HG02938 (cell line): Measurements from ENCODE around the gene CYFIP1.
A peak's percentile ranks its signal among the peaks of the same experiment; 100 is the strongest.

Experiments
- ATAC-seq: cut with Tn5 transposase; IDR thresholded peaks from one replicate; pipeline ENCODE4 v1.9.1; 2021; ENCODE audit warnings: mild to moderate bottlenecking, moderate library complexity; ENCODE audit not compliant: unreplicated experiment

The CYFIP1 gene

DNA sequence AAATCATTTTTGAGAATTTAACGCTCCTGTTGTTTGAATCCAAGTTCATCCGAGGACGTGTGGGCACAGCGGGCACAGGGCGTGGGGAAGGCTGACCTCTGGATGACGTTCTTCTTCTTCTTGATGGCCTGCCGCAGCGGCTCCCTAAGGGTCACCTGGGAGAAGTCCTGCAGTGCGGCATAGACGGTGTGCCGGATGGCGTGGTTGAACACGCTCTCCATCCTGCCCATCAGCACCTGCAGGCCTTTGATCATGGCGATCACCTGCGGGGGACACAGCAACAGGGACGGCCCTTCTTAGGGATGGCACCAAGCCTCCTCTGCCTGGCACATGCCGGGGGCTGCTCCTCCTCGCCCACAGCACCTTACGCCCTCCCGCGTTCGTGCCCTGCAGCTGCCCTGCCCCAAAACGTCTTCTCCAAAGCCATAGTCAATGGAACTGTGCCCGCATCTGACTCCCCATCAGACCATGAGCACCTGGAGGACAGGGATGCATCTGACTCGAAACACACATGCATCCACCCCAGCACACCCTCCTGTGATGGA lies 61.5 kb downstream of the CYFIP1 start:
- no peak for ATAC-seq

DNA sequence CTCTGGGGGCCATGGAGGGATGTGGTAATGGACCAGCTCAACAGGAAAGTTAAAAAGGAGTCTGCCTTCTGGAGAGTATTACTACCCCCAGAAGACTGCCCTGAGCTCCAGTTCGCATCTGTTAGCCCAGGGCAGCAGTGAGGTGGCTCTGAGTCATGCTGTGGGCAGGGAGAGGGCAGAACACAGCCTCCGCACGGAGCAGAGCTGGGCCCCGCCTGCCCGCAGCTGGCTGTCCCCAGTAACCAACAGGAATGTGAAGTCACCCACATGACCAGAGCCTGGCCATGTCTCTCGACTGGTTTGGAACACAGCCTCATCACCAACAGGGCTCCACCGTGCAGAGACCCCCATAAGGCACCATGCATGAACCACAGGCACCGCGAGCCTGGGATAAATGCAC lies 62.1 kb downstream of the CYFIP1 start:
- no peak for ATAC-seq

DNA sequence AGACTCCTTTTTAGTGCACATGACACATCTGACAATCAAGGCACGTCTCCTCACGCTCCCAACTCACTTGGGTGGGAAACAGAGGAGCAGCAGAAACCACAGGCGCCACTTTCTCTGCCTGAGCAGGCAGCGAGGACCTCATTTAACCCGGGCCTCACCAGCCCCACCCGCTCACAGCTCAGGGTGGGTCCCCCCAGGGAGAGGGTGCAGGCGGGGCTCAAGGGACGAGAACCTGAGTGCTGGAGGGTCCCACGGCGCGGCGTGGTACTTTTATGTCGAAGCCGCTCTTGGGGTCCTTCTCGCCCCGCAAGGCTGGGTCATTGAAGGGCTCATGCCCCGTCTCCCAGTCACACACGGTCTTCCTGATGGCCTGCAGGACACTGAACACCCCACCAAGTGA lies 62.6 kb downstream of the CYFIP1 start:
- no peak for ATAC-seq

DNA sequence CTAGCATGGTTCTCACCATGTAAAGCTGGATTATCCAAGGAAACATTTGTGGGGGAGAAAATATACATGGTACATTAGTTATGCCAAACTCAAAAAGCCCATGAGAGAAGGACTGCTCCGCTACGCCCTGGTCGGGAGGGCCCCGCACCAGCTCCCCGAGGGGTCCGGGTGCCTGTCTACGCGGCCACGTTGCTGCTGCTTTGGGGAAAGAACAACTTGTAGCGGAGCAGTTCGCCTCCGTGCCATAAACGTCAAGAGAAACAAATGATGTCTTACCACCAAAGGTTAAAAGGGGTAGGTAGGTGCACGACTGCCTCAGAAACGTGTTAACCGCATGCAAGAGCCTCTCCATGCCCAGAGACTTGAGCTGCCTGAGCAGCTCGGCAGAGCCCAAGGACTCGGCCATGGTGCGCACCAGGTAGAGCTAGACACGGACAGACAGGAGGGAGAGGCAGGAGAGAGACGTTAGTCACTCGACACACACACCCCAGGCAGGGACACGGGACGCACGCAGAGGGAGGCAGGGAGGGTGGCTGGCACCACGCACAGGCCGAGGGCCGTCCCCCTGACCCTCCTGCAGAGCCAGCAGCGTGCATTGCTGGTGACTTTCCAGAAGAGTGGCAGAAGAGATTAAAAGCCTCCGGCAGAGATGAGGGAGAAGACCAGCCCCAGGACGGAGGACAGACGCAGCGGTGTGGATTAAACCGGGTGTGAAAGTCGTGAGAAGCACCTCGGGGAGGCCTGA lies 63.4 kb downstream of the CYFIP1 start:
- no peak for ATAC-seq

DNA sequence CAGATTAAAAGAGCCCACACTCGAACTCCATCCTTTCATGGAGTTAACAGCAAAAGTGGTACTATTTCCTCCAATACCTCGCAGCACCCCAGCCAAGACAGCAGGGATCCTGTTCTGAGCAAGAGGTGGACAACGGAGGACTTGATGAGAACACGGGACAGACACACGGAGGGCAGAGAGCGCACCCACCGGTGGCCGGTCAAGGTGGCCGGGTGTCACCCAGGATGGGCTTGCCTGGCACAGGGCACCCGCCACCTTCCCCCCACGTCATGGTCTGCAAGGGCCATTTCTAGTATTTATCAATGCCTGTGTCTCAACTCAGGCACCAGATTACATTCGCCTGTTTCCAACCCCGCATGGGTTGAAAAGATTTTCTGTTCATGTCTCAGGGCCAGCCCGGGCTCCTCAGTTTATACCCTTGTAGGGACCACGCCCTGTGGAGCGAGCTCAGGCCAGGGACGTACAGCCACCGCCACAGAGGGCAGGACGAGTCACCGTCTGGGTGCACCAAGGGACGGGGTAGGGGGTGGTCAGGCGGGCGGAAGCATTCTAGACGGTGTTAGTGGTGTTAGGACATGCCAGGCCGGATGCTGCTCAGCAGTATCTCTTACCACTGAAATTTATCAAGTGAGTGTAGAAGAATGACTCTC lies 64.2 kb downstream of the CYFIP1 start:
- ATAC-seq: no peak

DNA sequence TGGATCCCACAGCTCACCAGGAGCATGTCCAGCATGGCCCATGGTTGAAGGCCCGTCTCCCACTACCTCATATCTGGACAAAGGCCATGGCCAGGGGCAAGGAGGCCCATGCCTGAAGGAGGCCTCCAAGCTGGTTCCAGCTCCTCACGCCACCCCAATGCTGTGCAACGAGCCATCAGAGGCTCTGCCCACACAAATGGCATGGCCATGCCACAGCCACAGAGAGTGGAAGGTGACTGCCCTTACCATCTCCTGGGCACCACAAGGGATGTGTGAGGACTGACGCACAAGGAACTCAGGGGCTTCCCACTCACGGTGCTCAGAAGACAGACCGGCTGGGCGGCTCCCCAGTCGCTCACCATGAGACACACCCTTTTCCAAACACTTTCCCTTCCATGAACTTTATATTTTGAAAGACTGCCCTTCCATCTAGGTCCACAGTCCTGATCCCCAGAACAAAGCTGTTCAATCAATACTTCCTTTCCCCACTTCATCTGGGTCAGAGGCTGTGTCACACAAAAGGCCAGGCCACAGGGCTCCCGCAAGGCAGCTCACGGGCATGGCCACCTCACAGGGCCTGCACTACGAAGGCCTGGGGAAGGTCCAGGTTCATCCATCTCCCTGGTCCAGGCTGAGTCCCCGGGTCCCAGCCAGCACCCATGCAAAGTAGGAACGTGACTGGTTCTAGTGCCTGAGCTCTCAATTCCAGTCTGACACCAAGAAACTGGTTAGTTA lies 66.4 kb downstream of the CYFIP1 start:
- ATAC-seq: no peak

DNA sequence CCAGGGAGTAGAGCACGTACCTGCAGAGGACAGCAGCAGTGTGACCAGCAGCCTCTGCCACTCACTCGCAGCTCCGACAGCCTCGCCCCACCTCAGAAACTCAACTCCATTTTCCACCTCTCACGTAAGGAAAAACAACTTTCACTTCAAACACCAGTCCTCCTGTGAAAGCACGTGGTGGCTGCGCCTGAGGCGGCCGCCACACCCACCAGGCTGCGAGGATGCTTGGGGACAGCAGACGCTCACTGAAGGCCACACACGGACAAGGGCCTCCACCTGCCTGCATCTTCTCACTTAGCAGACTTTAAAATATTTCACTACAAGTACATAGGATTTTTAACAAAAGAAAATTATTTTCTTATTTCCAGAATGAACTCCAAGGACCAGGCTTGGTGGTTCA lies 67.9 kb downstream of the CYFIP1 start:
- ATAC-seq: no peak

DNA sequence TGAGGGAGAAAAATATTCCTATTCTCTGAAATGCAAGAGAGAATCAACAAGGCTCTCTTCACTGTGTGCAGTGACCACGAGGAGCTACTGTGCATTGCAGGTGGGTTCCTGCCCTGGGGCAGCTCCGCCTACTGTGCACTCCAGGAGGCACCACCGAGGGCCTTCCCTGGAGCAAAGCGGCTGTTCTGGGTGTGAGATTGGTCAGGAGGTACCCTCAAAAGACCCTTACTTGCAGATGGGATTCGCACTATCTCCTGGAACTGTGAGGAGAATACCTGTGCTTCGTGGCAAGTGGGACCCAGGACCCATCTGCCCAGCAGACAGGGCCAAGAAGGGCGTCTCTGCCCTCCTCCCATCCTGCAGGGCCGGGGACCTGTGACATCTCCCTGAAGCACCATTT lies 68.9 kb downstream of the CYFIP1 start:
- no peak for ATAC-seq

DNA sequence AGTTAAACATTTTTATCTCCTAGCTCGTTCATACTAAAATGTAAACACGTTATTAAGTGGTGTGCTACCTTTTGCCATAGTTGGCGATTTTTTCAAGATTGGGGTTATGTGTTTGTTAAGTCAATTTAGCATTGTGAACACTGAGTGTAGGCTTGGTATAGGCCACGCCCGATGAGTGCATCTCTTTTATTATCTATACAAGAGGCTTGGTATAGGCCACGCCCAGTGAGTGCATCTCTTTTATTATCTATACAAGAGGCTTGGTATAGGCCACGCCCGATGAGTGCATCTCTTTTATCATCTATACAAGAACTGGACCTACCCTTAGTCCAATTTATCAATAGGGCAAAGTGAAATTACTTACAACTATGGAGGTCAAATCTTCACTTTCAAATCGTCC lies 71.3 kb downstream of the CYFIP1 start:
- ATAC-seq: no peak

DNA sequence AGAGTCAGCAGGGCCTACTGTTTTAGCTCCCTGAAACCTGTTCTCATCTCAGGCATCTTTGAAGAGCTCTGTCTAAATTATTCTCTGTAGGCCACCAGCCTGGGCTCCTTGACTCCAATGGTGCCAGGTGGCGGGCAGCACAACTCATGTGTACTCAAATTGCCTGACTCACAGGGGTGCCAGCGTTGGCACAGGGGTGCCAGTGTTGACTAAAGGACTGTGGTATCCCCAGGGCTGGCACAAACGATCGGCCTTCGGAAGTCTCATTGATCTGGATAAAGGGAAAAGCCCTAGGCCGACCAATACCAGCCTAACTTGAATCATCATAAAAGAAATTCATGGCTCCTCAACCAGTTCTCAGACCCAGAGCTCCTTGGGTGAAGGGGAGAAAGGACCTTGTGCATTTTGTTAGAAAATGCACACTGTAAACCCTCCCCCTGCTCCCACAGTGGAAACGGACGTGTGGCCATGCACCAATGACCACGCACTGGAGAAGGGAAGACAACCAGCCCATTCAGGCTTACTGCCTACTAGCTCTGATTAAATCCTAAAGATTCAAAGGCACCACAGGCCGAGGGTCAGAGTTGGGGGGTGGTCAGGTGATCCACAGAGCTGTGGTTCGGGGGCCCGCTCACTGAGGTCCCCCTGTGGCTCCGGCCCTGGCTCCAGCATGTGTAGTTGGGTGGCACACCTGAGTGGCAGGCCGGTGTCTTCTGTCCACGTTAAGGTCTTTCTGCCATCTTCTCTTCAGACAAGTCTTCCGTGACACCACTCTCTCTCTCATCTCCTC lies 72.8 kb downstream of the CYFIP1 start:
- no peak for ATAC-seq

DNA sequence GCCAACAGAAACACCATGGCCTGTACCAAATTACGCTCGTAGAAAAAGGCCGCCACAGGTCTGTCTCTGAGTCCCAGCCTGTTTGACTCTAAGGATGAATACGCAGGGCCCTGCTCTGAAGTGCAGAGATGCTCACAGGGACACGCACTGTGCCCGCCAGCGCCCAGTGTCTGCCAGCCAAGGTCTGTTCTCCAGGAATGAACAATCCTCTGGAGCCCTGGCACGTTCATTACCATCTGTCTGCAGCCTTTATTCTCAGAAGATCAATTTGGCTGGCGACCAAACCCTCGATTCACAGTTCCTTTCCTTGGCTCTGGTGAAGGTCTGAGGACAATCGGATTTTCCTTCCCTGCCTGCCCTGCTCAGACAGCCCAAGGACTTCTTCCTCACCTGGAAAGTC lies 75.4 kb downstream of the CYFIP1 start:
- no peak for ATAC-seq

DNA sequence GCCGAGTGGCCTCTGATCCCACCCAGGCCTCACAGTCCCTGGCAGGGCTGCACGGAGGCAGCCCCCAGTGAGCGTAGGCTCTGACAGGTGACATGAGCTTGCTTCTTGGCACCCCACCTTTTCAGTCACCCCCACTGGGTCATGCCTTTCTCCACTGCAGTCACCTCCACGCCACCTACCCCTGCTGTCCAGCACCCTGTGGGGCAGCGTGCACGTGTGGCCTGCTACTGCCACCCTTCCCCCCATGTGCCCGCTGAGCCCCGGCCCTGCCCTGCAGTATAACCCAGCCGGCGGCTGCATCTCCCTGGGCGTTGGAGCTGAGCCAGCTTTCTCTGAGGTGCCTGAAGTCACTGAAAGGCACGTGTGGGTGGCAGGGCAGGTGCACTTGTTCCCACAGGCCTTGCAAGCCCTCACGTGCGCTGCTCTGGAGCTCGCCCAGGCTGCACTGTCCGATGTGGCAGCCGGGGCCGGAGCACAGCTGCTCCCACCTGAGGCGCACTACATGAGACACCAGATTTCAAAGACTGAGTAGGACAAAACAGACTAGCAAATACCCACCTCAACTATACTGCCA lies 76.1 kb downstream of the CYFIP1 start:
- no peak for ATAC-seq

DNA sequence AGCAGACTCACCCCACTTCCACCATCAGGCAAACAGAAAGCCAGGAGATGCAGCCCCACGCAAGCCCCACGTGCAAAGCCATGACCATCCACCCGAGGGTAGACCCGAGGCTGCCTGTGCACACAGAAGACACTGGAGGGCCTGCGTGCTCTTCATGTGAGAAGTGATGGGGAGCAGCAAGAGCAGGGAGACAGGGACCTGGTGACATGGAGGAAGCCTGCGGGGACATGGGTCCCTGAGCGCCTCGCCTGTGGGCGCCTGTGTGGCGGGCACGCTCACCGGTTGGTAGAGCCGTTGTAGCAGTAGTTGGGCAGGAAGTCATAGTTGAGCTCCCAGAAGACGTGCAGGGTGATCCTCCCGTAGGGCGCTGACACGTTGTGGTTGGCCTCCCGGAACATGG lies 76.7 kb downstream of the CYFIP1 start:
- no peak for ATAC-seq

DNA sequence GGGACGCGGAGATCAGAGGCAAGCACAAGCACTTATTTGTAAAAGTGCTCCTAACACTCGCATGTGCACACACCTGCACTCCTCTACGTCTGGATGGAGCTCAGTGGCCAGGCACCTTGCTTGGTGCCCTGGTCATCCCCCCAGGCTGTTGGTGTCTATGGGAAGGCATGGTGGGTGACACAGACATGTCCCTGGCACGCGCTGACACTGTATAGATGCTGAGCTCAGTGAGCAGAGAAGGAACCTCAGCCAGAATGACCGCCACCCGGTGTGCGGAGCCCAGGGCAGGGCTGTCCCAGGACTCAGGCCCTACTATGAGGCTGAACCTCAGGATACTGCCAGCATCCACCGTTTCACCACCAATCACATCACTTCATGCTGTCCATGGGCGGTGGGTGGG lies 77.2 kb downstream of the CYFIP1 start:
- no peak for ATAC-seq

DNA sequence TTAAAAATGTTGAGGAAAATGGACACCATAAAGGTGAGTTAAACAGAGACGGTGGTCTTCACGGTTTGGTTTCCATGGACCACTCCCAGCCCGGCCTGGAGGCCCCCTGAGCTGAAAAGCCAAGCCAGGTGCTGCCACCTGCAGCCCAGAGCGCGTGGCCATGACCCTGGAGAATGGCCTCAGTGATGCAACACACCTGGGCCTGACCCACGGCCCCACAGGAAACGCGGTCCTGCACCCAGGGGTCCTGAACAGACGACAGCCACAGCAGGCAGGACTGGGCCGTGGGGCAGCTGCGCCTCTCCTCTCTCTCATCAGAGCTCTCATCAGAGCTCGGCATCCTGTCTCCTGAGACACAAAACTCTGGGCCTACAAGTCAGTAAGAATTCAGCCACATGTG lies 77.6 kb downstream of the CYFIP1 start:
- ATAC-seq: no peak

DNA sequence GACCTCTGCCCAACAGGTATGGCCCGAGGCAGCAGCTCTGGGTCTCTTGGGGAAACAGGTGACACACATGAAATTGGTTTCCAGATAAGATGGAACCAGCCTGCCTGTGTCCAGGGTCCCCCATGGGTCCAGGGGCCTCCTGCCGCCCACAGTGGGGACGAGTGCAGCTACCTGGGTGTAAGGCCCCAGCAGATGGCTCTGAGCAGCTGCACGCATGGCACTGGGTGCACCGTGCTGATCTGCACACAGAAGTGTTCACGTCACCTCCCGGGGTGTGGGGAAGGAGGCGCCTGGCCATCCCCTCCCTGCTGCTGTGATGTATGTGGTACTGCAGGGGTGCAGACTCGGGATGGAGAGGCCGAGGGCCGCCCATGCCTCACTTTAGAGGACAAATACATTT lies 78.1 kb downstream of the CYFIP1 start:
- no peak for ATAC-seq

DNA sequence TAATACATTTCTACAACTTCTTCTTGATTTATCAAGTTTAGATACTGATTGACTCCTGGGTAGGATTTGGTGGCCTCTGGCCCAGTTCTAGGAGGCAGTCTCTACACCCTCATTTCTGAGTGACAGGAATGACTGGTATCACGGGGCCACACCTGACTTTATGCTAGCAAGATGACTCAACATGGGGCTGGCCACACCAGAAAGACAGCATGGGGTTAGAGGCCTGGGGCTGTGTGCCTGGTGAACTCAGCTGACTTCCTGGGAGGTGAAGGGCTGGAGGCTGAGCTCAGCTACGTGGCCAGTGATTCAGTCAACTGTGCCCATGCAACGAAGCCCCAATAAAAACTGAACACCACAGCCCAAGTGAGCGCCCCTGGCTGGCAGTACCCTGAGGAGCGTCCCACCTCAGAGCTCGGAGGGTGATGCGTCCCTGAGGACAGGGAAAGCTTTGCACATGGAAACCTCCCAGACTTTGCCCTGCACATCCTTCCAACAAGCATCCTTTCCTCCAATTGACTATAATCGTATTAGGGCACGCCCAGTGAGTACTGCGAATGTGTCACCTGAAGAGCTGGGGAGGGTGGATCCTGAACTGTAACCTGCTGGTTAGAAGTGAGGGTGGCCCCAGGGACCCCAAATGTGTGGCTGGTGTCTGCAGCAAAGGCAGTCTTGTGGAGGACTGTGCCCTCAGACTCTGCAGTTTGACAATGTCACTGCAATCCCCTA lies 84.5 kb downstream of the CYFIP1 start:
- ATAC-seq: peak; percentile 74

DNA sequence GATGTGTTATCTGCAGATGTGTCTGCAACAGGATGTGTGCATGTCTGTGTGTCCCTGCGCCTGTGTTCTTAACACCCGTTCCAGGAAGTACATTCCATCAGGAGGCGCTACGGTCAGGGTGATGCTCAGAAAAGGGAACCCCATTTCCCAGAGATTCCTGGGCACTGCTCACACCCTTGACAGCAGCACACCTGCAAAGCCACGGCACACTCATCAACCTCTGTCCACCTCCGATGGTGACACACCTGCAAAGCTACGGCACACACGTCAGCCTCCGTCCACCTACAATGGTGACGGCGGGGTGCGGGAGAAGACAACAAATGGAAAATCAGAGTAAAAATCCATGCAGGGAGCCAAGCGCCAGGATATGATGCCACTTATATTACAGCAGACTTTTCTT lies 86.3 kb downstream of the CYFIP1 start:
- ATAC-seq: no peak

DNA sequence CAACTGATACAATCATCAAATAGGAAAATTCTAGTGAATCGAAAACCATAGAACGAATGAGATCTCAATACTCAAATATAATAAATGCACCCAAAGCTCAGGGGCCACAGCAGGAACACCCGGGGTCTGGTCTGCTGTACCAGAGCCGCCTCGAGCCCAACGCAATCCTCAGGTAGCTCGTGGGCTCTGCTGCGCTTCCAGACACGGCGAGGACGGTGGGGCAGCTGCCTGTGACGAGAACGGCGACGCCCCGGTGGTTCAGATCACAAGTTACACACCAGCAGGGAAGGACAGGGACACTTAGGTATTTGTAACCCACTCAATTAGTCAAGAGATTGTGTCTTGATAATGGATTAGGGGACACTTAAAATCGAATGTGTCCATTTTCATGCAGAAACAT lies 87.1 kb downstream of the CYFIP1 start:
- no peak for ATAC-seq

DNA sequence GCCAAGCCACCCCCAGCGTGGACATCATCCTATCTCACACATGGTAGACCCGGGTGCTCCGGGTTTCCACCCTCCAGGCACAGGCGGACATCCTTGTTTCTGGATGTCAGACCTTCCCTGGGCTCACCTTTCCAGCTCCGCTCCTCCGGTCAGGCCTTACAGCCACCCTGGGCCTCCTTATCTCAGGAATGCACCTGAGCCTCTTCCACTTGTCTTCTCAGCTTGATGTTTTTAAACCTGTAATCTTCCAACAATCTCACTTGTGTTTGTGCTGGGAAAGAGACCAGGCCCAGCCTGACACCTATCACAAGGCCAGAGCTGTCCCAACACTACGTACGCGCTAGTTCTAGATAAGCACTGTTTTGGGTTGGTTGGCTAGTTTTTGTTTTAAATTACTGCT lies 87.8 kb downstream of the CYFIP1 start:
- ATAC-seq: no peak
